B cell (primary cell): Measurements from ENCODE around the gene RBBP8.

Experiments
- CTCF ChIP-seq: fragments of 200-600 bp; IDR thresholded peaks from one replicate; pipeline ENCODE4 v1.8.0; 2022; ENCODE audit warnings: antibody characterized with exemption, mild to moderate bottlenecking
- EZH2 ChIP-seq: IDR thresholded peaks from 2 replicates; pipeline ENCODE4 v1.6.1; 2012; ENCODE audit warnings: borderline replicate concordance, low read depth, mild to moderate bottlenecking, moderate library complexity, low read length; ENCODE audit not compliant: insufficient read depth, poor library complexity, severe bottlenecking

DNA sequence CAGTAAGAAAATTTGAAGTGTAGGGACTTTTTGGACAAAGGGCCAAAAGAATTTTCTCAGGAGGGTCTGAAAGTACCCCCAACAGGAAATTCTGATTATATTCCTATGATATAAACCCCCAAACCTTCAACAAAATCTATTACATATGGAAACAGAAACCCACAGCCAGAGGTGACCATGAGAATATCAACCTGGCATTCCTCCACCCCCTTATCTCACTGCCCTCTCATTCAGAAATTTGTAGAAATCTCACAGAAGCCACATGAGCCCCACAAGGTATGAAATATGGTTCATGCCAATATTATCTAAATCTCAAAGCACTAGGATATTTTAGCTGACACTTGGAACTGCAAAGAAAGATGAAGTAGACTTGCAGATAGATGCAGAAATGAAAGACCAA is 31.0 kb upstream of the RBBP8 start:
- TF ChIP-seq CTCF: no peak
- no peak for TF ChIP-seq EZH2
